Erythroblast (primary cell): ENCODE data around the gene SLC39A11.

Experiments used
- GATA1 ChIP-seq: IDR thresholded peaks from 2 replicates; pipeline ENCODE4 v1.6.1; 2011; ENCODE audit warnings: low read depth, mild to moderate bottlenecking, control low read depth, low read length, moderate library complexity
- POLR2A ChIP-seq: IDR thresholded peaks from 2 replicates; pipeline ENCODE4 v1.6.1; 2011; ENCODE audit warnings: mild to moderate bottlenecking, low read length

GRCh38 chr17:72656130-72656763, 436.2 kb downstream of the SLC39A11 start:
- TF ChIP-seq POLR2A (no peak), GATA1 (no peak)
